Measurements from ENCODE around the gene DKK2.

Gene DKK2

DNA sequence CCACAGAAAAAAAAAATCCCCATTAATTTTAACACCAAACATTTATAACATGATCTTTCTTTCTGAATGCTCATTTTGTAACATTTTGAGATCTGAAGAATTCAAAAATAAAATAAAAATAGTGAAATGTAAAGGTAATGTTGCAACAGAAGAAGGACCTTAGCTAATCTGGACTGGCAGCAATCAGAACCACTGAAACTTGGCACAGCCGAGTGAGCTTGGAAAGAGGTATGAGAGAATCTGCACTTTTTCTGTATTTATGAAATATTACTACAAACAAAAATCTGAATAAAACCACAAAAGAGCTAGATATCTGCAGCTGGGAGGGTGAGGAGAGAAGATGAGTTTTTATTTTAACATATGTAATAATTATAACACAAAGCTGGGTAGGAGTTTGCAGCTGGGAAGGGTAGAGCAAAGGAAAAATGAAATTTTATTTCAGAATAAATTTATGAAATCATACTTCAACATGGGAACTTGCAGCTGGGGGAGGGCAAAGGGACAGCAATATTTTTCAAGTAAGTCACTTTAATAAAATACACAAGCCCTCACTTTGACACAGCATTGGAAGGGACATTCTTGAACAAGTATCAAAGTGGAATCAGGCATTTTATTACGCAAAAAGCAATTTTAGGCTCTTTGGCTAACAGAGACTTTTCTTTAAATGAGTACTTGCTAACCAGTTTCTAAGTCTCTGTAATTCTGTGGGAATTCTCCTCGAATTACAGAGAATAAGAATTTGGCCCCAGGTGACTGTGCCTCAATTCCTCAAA is 26.7 kb downstream of the DKK2 start:
- H3K27me3 ChIP-seq (ENCODE audit: control insufficient read depth, insufficient read depth, low read length) = no peaks in the 10 kb centered on the region
- H3K36me3 ChIP-seq (ENCODE audit: control insufficient read depth, insufficient read depth, low read length) = no peaks in the 10 kb centered on the region
- H3K4me3 ChIP-seq (ENCODE audit: low read depth, low read length) = no peak overlapping the region
- no peak overlapping the region for H3K9ac ChIP-seq (ENCODE audit: low read depth, low read length)
- H3K9me3 ChIP-seq (ENCODE audit: control insufficient read depth, insufficient read depth, low read length) = no peaks in the 10 kb centered on the region
- no peaks in the 10 kb centered on the region for H3K4me1 ChIP-seq (ENCODE audit: control insufficient read depth, insufficient read depth, low read length)

DNA sequence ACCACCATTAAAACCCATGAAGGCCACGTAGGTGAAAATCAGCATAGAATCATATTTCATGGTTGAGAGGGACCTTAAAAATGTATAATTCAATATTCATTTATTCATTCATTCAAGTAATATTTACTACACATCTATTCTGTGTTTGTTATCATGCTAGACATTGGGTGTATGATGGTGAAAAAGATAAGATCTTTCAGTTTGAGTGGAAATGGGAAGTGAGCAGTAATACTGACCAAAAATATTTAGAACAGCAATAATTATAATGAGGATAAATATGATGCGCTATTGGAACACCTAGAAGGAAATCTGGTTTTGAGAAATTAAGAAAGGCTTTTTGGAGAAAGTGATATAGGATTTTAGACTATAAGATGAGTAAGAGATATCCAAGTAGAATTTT is 28.0 kb downstream of the DKK2 start:
- no peaks in the 10 kb centered on the region for H3K36me3 ChIP-seq (ENCODE audit: control insufficient read depth, insufficient read depth, low read length)
- H3K9ac ChIP-seq (ENCODE audit: low read depth, low read length) = no peak overlapping the region
- no peaks in the 10 kb centered on the region for H3K9me3 ChIP-seq (ENCODE audit: control insufficient read depth, insufficient read depth, low read length)
- H3K27me3 ChIP-seq (ENCODE audit: control insufficient read depth, insufficient read depth, low read length) = no peaks in the 10 kb centered on the region
- no peak overlapping the region for H3K4me3 ChIP-seq (ENCODE audit: low read depth, low read length)
- H3K4me1 ChIP-seq (ENCODE audit: control insufficient read depth, insufficient read depth, low read length) = no peaks in the 10 kb centered on the region

DNA sequence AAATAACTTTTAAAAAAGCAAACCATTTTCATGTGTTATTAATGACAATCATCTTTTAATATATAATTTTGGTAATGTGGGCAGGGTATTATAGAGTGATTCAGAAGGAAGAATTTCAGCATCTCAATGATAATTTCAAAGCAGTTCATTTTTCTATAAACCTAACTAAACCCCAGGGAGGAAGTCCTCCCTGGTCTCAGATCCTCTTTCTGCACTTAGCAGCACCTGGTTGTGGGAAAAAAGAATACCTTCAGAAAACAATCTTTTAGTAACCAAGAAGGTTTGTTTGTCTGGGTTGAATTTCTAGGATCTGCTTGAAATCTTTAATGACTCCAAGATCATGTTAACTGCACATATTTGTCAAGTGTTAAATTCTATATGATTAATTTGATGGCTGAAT is 29.9 kb downstream of the DKK2 start:
- Histone ChIP-seq H3K4me3 (ENCODE audit: low read depth, low read length) (no peak overlapping the region), H3K9ac (ENCODE audit: low read depth, low read length) (no peak overlapping the region), H3K9me3 (ENCODE audit: control insufficient read depth, insufficient read depth, low read length) (no peaks in the 10 kb centered on the region), H3K4me1 (ENCODE audit: control insufficient read depth, insufficient read depth, low read length) (no peaks in the 10 kb centered on the region), H3K27me3 (ENCODE audit: control insufficient read depth, insufficient read depth, low read length) (no peaks in the 10 kb centered on the region), H3K36me3 (ENCODE audit: control insufficient read depth, insufficient read depth, low read length) (no peaks in the 10 kb centered on the region)

DNA sequence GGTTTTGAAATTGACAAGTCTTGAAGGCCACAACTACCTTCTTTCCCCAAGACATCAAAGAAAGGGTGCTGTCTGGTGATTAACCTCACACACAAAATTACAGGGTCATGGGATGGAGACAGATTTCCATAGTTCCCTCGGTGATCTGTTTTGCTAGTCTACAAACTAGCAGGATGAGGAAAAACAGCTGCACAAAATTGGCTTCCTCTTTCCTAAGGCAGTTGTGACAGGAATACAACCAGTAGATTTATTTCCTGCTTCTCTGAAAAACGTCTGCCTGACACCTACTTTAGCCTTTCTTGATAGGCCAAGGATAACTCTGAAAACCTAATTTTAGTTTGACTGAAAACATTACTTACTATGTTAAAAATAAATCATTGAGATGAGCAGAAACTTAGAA is 39.6 kb downstream of the DKK2 start:
- Histone ChIP-seq H3K36me3 (ENCODE audit: control insufficient read depth, insufficient read depth, low read length) (no peaks in the 10 kb centered on the region), H3K27me3 (ENCODE audit: control insufficient read depth, insufficient read depth, low read length) (no peaks in the 10 kb centered on the region), H3K4me3 (ENCODE audit: low read depth, low read length) (no peak overlapping the region), H3K9ac (ENCODE audit: low read depth, low read length) (no peak overlapping the region), H3K4me1 (ENCODE audit: control insufficient read depth, insufficient read depth, low read length) (no peaks in the 10 kb centered on the region), H3K9me3 (ENCODE audit: control insufficient read depth, insufficient read depth, low read length) (no peaks in the 10 kb centered on the region)

DNA sequence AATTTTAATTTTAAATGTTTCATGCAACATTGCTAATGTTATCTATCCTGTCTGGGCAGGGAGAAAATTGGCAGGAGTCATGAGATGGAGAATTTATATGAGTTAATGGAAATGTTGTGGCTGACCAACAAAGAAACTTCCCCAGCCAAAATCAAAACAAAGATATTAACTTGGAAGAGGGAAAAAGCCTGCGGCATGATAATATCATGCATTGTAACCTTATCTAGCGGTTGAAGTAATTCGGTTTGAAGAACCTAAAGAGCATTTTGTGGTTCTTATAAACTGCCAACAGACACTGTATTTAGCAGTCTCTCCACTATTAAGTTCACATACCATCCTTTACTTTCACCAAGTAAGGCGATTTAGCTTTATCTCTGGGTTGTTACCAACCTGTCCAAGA is 42.3 kb downstream of the DKK2 start:
- no peaks in the 10 kb centered on the region for H3K36me3 ChIP-seq (ENCODE audit: control insufficient read depth, insufficient read depth, low read length)
- no peaks in the 10 kb centered on the region for H3K27me3 ChIP-seq (ENCODE audit: control insufficient read depth, insufficient read depth, low read length)

GRCh38 chr4:106987311-106987710 is 48.8 kb downstream of the DKK2 start:
- no peaks in the 10 kb centered on the region for H3K9me3 ChIP-seq (ENCODE audit: control insufficient read depth, insufficient read depth, low read length)
- no peak overlapping the region for H3K9ac ChIP-seq (ENCODE audit: low read depth, low read length)
- no peak overlapping the region for H3K4me3 ChIP-seq (ENCODE audit: low read depth, low read length)
- no peaks in the 10 kb centered on the region for H3K36me3 ChIP-seq (ENCODE audit: control insufficient read depth, insufficient read depth, low read length)
- H3K4me1 ChIP-seq (ENCODE audit: control insufficient read depth, insufficient read depth, low read length) = peaks cover under 1% of the 10 kb centered on the region
- no peaks in the 10 kb centered on the region for H3K27me3 ChIP-seq (ENCODE audit: control insufficient read depth, insufficient read depth, low read length)

More for the DNA sequence above, 42.3 kb downstream of the DKK2 start:
- Histone ChIP-seq H3K9me3 (ENCODE audit: control insufficient read depth, insufficient read depth, low read length) (no peaks in the 10 kb centered on the region), H3K9ac (ENCODE audit: low read depth, low read length) (no peak overlapping the region), H3K4me1 (ENCODE audit: control insufficient read depth, insufficient read depth, low read length) (no peaks in the 10 kb centered on the region), H3K4me3 (ENCODE audit: low read depth, low read length) (no peak overlapping the region)

GRCh38 chr4:106986486-106986885 is 49.6 kb downstream of the DKK2 start:
- peaks cover 4% of the 10 kb centered on the region for H3K4me1 ChIP-seq (ENCODE audit: control insufficient read depth, insufficient read depth, low read length)
- H3K36me3 ChIP-seq (ENCODE audit: control insufficient read depth, insufficient read depth, low read length) = no peaks in the 10 kb centered on the region
- no peak overlapping the region for H3K4me3 ChIP-seq (ENCODE audit: low read depth, low read length)
- no peak overlapping the region for H3K9ac ChIP-seq (ENCODE audit: low read depth, low read length)
- H3K27me3 ChIP-seq (ENCODE audit: control insufficient read depth, insufficient read depth, low read length) = no peaks in the 10 kb centered on the region
- H3K9me3 ChIP-seq (ENCODE audit: control insufficient read depth, insufficient read depth, low read length) = no peaks in the 10 kb centered on the region

GRCh38 chr4:106985830-106986229 is 50.3 kb downstream of the DKK2 start:
- H3K4me1 ChIP-seq (ENCODE audit: control insufficient read depth, insufficient read depth, low read length) = peaks cover 6% of the 10 kb centered on the region
- no peak overlapping the region for H3K4me3 ChIP-seq (ENCODE audit: low read depth, low read length)
- no peaks in the 10 kb centered on the region for H3K27me3 ChIP-seq (ENCODE audit: control insufficient read depth, insufficient read depth, low read length)
- H3K36me3 ChIP-seq (ENCODE audit: control insufficient read depth, insufficient read depth, low read length) = no peaks in the 10 kb centered on the region
- no peak overlapping the region for H3K9ac ChIP-seq (ENCODE audit: low read depth, low read length)
- H3K9me3 ChIP-seq (ENCODE audit: control insufficient read depth, insufficient read depth, low read length) = no peaks in the 10 kb centered on the region

- Histone ChIP-seq H3K27me3 (ENCODE audit: control insufficient read depth, insufficient read depth, low read length) (no peaks in the 10 kb centered on the region), H3K36me3 (ENCODE audit: control insufficient read depth, insufficient read depth, low read length) (no peaks in the 10 kb centered on the region), H3K4me1 (ENCODE audit: control insufficient read depth, insufficient read depth, low read length) (peaks cover 7% of the 10 kb centered on the region), H3K4me3 (ENCODE audit: low read depth, low read length) (no peak overlapping the region), H3K9ac (ENCODE audit: low read depth, low read length) (no peak overlapping the region), H3K9me3 (ENCODE audit: control insufficient read depth, insufficient read depth, low read length) (no peaks in the 10 kb centered on the region)
These were observed 53.4 kb downstream of the DKK2 start for GRCh38 chr4:106982711-106983211.

- Histone ChIP-seq H3K9me3 (ENCODE audit: control insufficient read depth, insufficient read depth, low read length) (no peaks in the 10 kb centered on the region), H3K4me3 (ENCODE audit: low read depth, low read length) (no peak overlapping the region), H3K4me1 (ENCODE audit: control insufficient read depth, insufficient read depth, low read length) (peaks cover 7% of the 10 kb centered on the region), H3K36me3 (ENCODE audit: control insufficient read depth, insufficient read depth, low read length) (no peaks in the 10 kb centered on the region), H3K27me3 (ENCODE audit: control insufficient read depth, insufficient read depth, low read length) (no peaks in the 10 kb centered on the region), H3K9ac (ENCODE audit: low read depth, low read length) (no peak overlapping the region)
These were observed 54.7 kb downstream of the DKK2 start for GRCh38 chr4:106981431-106981830.

DNA sequence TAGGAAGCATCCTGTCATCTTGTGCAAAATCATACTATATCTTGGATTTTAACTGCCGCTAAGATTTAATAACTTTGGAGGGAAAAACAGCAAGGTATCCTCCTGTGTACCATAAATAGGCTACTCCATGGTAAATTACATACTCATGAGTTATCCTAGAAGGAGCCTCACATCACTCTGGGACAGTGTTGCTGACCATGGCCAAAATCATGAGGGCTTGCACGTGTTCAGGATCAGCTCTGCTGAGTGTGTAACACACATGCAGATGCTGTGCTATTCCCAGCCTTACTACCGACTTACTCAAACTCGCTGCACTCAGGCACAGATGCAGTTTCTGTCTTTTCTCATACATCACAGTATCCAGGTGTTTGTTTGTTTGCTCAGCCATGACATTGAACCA is 56.6 kb downstream of the DKK2 start:
- Histone ChIP-seq H3K9me3 (ENCODE audit: control insufficient read depth, insufficient read depth, low read length) (no peaks in the 10 kb centered on the region), H3K36me3 (ENCODE audit: control insufficient read depth, insufficient read depth, low read length) (no peaks in the 10 kb centered on the region), H3K27me3 (ENCODE audit: control insufficient read depth, insufficient read depth, low read length) (no peaks in the 10 kb centered on the region), H3K4me3 (ENCODE audit: low read depth, low read length) (no peak overlapping the region), H3K4me1 (ENCODE audit: control insufficient read depth, insufficient read depth, low read length) (peaks cover 7% of the 10 kb centered on the region), H3K9ac (ENCODE audit: low read depth, low read length) (no peak overlapping the region)

GRCh38 chr4:106978046-106978774 is 57.9 kb downstream of the DKK2 start:
- H3K9me3 ChIP-seq (ENCODE audit: control insufficient read depth, insufficient read depth, low read length) = no peaks in the 10 kb centered on the region
- no peaks in the 10 kb centered on the region for H3K36me3 ChIP-seq (ENCODE audit: control insufficient read depth, insufficient read depth, low read length)
- no peak overlapping the region for H3K9ac ChIP-seq (ENCODE audit: low read depth, low read length)
- H3K27me3 ChIP-seq (ENCODE audit: control insufficient read depth, insufficient read depth, low read length) = no peaks in the 10 kb centered on the region
- no peak overlapping the region for H3K4me3 ChIP-seq (ENCODE audit: low read depth, low read length)
- H3K4me1 ChIP-seq (ENCODE audit: control insufficient read depth, insufficient read depth, low read length) = peaks cover 7% of the 10 kb centered on the region
